ENCODE measurements around the gene MACC1.

- TF ChIP-seq ZNF274 (IDR thresholded peaks at IDR 0.05; ENCODE audit: low read depth, low read length) (no peak), YY1 (IDR thresholded peaks at IDR 0.05; ENCODE audit: insufficient read depth, insufficient read length) (no peak)
Observed at GRCh38 chr7:20158684-20159083, 58.5 kb downstream of the MACC1 start.

All from NT2/D1 (cell line).